ENCODE measurements around the gene TMEM63A.
A peak's percentile ranks its signal among the peaks of the same experiment; 100 is the strongest.

Gene TMEM63A

DNA sequence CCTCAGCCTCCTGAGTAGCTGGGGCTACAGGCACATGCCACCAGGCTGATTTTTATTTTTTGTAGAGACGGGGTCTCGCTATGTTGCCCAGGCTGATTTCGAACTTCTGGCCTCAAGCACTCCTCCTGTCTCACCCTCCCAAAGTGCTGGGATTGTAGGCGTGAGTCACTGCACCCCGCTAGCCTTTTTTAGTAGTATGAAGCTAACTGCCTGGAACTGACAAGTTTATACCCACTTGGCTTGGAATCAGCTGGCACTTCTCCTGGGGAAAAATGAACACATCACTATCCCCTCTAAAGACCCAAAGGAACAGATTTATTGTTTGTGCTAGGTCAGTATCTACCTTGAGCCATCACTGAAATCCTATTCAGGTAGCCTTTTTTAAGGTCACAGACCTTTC lies 19.0 kb downstream of the TMEM63A start:
- no peak for ATAC-seq

DNA sequence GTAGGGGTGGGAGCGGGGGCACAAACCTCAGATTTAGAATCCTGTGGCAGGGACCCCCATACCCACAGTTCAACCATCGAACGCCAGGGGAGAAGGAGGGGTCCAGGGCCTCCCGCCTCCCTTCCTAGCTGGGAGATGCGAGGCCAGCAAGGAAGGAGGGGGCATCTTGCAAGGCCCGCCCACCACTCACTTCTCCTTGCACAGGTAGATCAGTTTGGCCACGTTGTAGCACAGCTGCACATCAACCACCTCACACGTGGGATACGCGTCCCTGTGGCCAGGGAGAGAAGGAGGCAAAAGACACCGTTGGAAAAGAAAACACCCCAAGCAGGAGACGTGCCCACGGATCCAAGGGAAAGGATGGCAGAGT lies 19.6 kb downstream of the TMEM63A start:
- no peak for ATAC-seq

DNA sequence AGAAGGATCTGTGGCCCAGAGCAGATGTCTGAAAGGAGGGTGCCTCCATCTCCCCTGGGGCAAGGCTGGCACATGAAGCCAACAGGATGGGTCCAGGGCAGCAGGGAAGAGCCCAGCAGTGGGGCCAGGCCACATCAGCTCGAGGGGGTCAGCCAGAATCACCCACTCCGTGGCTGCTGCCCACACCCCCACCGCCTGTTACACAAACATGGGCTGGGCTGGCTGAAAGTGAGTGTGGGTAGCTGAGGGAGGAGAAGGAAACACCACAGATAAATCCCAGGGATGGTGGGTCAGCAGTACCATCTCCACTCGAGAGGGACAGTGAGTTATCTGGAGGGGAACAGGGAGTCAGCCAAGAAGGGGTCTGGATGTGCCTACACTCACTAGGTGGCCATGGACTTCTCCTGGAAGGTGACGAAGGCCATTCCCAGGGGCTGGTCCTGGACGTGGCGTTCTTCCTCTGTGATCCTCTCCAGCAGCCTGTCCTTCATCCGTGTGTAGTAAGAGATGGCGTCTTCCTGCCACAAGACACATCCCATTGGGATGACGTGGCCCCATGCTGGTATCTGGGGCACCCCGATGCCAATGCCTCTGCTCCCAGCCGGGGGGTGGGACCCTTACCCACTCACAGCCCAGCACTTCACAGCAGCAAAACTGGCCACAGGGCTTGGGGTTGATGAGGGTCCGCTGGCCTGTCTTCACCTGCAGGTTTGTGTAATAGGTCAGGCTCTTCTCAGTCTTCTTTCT lies 20.2 kb downstream of the TMEM63A start:
- ATAC-seq: no peak

DNA sequence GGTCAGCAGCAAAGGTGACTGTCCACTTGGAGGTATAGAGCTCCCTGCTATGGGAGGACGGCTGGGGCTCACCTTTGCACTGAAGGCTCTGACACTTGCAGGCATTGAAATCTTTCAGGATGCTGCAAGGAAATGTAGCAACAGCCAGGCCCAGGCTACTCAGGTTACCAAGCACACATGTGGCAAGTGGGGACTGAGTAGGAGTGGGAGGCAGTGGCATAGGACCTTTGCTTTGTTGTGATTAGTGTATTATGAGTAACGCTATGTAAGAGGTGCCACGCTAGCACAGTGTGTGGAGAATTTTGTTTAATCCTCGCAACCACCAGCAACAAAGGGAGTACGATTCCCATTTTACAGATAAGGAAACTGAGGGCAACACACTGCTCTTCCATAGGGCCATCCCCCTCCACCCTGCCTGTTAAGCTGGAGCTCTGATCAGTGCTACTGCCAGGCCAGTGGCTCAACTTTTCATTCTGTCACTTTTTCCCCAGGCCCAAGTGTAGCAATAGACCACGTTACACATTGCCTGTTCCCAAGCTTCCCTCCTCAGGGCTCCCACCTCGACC lies 21.2 kb downstream of the TMEM63A start:
- no peak for ATAC-seq

DNA sequence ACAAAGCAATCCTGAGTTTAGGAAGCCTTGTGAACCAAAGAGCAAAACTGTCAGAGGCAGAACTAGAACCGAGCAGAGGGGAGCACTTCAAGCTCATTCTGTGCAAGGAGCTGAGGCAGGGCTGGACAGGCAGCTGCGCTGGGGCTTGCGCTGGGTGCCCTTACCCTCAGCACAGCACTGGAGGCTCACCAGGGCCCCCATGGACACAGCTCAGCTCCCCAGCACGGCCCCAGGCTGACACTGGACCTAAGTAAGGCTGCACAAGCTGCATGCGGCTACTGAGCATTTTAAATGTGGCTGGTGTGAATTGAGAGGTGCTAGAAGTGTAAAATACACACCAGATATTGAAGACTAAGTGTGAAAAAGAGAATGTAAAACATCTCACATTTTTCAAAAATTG lies 22.1 kb downstream of the TMEM63A start:
- no peak for ATAC-seq

DNA sequence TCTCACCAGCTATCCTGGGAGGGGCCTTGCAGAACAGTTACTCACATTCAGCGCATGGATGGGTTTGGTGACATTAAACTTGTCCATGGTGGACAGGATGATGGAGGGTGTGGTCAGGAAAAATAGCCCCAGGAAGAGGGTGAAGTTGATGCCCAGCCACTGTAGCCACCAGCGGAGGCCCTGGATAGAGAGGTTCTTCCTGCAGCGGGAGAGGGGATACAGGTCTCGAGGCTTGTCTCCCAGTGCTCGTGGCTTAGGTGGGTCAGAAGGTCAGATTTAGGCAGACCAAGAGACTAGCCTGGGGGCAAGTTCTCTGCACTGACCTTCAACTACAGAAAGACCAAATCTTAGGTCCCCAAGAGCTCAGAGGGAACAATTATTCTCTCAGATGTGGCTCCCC lies 23.0 kb downstream of the TMEM63A start:
- no peak for ATAC-seq

DNA sequence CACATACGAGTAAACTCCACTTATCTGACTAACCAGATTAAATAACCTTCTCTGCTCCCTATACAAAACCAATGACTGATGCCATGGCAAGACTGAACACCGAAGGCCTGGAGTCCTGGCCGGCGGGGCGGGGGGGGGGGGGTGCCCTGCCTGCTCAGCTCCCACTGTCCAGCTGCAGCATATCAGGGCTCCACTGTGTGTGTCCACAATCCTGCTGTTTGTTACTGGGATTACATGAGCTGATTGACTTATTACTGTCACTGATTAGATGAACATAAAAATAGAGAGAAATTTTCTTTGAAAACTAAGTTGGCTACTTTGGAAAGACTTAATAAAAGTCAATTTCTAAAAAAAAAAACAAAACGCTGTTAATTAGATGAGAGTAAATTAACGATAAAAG lies 24.9 kb downstream of the TMEM63A start:
- no peak for ATAC-seq

DNA sequence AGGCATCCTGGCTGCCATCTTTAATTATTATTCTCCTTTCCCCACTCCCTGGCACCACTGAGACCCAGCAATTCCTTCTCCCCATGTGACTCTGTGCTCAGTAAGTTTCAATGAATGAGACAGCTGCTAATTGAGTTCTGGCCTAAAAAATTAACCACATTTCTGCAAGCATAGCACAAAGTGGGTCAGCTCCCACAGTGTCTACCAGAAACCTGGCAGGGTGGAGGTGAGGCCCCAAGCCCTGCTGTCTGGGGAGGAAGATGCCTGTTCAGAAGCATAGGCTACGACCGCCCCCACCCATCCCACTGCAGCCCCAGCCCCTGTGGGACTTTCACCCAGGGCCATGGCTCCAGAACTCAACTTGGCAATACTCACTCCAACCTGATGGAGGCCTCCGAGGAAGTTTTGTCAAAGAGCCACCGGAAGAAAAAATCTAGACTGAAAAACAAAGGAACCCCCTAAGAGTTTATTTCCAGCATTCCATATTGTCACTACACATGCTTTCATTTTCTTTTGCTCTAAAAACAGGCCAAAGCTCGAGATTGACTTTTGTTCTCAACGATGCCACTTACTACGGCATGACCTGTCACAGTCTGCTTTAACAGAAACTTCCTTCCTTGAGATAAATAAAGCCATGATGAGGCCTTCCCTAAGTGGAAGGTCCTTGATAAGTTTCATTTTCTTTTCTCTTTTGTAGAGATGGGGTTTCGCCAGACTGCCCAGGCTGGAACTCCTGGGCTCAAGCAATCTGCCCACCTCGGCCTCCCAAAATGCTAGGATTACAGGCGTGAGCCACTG lies 26.5 kb downstream of the TMEM63A start:
- no peak for ATAC-seq

DNA sequence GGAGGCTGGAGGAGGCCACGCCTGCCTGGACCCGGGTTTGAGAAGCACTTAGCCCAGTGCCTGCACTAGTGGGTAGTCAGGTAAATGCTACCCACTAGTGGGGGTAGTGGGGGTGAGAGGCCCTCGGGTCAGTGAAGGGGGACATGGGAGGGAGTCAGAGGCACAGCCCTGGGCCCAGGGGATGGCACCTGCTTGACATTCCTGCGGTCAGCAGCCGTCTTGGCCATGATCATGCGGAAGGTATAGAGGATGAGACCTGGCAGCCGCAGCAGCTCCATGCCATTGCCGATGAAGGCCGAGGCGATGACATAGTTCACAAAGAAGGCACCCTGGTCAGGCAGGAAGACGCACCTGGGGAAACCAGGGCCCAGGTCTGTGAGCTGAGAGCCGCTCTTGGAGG lies 28.7 kb downstream of the TMEM63A start:
- no peak for ATAC-seq

DNA sequence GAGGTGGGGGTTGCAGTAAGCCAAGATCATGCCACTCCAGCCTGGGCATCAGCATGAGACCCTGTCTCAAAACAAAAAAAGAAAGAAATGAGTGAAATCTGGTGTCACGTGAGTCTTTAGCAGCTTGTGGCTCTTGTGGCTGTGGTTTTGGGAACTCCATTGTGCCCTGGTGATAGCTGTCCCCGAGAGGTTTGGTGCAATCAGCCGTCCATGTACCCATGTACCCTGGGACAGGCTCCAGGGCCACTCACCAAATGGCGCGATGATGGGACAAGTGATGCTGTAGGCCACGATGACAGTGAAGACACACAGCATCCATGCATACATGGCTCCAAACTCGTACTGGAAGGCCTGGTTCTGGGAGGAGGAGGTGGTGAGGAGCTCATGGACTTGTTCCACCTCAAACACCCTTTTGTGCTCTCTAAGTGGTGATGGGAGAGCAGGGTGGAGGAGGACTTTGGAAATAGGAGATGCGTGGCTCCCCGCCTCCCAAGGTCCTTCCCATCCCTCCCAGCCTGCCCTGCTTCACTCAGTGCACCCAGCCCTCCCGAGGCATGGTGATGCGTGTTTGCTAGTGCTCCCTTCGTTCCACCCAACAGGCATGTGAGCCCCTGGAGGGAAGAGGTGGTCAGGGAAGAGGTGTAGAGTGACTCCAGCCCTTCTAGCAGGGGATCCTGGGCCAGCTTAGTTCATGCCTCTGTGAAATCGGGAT lies 29.6 kb downstream of the TMEM63A start:
- ATAC-seq: no peak

DNA sequence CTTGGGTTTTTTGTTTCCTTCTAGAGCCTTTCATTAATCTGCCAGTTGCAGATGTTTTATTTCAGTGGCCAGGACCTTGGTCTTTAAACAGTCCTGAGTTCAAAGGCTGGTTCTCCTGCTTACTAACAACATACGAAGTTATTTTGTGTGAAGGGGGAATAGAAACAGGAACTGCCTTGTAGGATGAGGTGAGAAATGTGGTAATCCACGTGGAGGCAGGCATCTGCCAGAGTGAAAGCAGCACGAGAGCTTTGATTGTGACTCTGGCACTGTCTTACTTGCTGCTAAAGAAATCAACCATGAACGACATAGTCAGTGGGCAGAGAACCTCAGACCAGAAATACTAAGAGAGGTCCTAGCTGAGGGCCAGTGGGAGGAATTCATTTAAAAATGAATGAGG lies 30.4 kb downstream of the TMEM63A start:
- peak; percentile 41 to 42 for ATAC-seq

DNA sequence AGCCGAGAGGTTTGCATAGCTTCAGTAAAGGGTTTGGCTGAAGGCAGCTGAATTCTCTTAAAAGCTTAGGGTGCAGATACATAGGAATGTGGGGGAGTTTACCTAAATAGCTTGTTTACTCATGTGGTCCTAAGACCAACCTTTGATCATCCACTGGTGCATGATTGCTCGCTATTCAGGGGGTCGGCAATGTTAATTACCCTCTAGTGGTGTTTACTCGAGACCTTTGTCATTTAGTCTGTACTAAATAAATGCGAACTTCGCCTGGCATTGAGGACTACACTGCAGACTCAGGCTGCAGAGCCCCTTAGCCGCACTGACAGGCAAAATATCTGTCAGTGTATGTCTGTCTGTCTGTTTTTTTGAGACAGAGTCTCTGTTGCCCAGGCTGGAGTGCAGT lies 31.8 kb downstream of the TMEM63A start:
- no peak for ATAC-seq

DNA sequence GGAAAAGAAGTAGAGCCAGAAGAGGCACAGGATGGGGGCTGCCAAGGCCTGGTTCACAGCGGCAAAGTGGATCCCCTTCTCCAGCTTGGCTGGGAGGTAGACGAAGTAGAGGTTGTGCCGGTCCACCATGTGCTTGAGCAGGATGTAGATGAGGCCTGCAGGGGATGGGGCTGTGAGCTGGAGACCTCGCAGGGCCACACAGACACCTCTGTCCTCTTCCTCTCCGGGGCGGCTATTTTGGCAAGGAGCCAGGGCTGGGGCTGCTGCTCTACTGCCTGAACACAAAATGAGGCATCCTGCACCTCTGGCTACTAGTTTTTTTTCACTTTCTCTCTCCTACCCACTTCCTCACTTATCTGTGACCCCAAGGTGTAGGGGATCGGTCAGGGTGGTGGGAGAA lies 32.3 kb downstream of the TMEM63A start:
- no peak for ATAC-seq

DNA sequence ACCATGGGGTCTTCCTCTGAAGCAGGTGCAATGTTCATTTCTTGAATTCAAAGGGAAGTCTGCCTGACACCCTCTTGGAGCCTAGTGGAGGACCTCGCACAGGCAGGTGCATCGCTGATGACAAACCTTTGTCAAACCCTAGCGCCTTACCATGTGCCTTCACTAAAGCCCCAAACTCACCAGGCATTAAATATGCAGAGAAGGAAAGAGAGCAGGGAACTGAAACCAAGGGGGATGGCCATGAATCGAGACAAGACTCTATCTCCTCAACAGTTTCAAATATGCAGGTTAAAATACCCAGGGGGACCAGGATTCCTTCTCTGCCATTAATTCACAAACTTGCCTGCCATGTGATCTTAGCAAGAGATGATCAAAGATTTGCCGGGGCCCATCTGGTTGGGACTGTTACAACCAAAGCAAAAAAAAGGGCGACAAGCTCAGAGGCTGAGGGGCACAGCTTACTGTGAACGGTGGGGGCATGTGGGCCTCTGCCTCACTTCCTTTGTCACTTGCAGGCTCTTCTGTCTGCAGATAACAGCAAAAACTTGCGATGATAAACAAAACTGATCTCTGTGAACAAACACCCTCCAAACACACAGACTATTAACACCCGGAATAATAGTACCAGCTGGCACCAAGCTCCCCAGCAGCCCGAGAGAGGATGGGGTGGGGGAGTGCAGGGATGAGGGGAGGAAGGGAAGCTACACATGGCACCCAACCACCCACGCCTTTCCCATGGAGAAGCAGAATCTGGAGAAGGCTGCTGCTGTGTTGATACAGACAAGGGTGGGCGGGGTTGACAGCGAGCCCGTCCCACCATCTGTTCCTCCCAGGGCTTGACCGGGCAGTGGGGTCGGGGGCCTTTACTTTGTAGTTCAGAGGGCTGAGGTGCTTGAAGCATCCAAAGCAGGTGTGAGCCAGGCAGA lies 33.9 kb downstream of the TMEM63A start:
- ATAC-seq: peak; percentile 19 to 33

DNA sequence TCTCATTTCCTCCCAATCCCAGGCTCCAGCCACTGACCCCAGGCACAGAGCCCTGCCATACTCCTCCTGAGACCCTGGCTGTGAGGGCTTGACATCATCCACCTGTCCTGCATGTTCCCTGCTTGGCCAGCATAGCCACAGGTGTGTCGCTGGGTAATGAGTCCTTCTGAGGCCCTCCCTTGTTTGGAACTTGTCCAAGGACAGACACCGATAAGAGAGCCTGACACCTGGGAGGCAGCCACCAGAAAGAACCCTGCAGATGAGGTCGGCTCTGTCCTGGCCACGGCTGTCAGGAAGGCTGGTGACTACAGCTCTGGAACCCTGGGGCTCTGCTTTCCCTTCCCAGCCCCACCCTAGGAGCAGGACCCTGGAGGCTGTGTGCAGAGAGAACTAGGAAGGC lies 34.6 kb downstream of the TMEM63A start:
- ATAC-seq: no peak

DNA sequence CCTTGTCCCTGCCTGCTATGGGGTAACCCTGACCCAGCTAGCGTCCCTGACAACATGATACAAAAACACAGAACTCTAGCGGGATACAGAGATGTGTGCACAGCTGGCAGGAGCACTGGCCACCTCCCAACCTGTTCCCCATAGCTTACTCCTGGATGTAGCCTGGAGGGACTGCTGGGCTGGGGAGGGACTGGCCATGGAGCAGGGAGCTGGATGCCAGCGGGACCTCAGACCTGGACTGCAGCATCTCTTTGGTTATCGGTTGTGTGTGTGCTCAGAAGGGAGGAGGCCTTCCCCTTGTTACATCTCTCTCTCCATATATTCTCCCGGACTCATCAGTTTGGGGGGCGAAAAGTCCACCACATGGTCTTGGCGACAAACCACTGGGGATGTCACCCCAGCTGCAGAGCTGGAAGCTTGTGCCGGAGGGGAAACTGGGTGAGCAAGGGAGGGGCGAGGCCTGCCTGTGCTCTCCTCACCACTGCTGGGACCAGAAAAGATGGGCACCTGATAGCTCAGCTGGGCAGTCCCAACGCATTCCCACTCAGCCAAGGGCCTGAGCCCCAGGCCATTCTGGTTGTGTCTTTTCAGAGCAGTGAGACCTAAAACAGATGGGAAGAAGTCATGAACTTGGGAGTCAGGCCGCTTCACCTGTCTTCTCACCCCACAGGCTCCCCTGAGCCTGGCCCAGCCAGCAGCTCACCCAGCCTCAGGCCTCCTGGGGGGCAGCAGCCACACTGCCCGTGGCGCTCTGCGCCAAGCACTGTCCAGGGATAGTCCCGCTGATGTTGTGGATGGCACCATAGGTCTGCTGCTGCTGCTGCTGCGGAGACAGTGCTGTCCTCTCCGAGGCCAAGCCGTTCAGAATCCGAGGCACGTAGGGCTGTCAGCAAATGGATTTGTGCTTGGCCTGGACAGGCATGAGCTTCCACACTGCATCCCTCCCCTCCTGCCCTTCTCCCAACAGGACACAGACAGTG lies 35.6 kb downstream of the TMEM63A start:
- no peak for ATAC-seq

DNA sequence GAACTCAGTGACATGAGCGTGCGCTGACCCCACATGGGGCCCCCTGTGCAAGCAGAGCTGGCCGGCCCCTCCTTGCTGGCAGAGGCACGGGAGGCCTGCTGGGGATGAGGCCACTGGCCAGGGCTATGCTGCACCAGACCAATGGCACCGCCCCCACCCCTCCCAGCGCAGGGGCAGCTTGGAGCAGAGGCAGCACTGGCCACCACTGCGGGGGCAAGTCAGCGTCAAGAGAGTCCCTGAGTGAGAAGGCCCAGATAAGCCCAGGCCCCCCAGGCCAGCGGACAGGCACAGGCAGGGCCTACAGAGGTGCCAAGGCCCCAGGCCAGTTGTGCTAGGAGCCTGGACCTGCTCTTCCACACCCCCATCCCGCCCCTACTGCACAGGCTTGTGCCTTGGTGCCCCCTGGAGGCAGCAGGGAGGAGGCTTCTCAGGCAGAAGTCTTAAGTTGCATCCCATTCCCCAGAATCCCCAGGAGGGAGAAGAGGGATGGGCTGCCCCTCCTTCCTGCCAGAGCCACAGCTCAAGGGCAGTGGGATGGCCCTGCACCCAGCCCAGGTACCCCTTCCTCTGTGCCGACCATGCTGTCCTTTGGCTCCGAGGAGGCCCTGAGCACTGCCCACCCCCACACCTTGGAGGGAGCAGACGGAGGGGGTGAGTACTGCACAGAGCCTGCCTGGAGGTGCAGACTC lies 36.5 kb downstream of the TMEM63A start:
- ATAC-seq: no peak

DNA sequence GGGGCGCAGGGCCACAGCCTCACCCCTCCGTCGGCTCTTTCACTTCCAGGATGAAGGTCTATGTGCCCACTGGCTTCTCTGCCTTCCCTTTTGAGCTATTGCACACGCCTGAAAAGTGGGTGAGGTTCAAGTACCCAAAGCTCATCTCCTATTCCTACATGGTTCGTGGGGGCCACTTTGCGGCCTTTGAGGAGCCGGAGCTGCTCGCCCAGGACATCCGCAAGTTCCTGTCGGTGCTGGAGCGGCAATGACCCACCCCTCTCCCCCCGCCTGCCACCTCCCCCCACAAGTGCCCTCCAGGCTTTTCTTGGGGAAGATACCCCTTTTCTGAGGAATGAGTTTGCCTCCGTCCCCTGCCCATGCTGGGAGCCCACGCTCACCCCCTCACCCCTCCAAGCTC lies 37.1 kb downstream of the TMEM63A start:
- no peak for ATAC-seq

DNA sequence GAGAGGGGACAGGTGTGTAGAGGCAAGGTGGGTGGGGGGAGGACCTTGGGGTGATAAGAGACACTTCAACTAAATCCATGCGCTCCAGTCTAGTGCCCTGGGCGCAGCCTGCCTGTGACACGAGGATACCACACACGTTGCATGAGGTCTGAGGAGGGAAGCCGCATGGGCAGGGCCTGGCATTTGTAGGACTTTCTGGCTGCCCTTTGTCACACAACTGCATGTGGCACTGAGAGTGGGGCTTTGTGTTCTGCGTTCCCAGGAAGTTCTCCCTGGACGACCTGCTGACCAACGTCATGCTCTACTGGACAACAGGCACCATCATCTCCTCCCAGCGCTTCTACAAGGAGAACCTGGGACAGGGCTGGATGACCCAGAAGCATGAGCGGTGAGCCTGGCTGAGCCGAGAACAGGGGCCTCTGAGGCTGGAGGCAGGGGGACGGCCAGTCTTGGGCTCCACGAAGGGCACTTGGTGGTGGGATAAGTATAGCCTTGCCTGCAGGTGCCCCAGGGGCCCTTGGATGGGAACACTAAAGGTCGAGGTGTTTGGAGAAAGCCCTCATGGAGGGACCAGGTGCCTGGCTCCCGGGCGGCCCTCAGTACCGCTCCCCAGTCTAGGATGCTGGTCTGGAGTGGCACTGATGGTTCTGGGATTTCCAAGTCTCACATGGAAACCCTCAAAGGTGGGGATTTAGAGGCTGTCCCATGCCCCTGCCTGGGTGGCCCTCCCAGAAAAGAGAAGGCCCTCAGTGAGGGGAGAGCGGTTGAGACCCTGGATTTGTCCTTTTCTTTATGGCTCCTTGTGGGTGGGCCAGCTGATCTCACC lies 37.7 kb downstream of the TMEM63A start:
- no peak for ATAC-seq

DNA sequence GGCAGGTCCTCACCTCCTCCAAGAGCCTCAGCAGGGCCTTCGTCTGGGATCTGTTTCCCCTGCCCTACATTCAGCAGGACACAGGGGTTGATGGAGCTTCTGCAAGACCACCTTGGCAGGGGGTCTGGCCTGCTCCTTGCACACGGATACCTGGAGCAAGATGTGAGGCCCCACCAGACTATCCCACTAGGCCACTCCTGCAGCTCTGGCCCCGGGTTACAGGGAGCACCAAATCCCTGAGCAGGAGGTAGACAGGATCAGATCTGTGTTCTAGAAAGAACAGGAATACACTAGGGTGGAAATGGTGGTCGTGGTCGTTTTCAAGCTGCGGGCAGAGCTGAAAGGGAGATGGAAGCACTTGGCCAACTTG lies 38.8 kb downstream of the TMEM63A start:
- no peak for ATAC-seq

Measured in activated CD4-positive, CD25-positive, alpha-beta regulatory T cell treated with anti-CD3 and anti-CD28 coated beads, Interleukin-2, amount 50 U/mL, for 24 hours (primary cell).